Brain microvascular endothelial cell (primary cell): ENCODE data around the gene EML1.

ENCODE experiments used
- DNase-seq: peaks from one replicate; pipeline ENCODE4 v3.0.0-alpha.2; 2020
- H3K27ac ChIP-seq: fragments of 250-450 bp; sonication (Bioruptor Pico); 2 replicates; pipeline ENCODE4 v1.5.1; 2020; ENCODE audit warnings: mild to moderate bottlenecking, moderate library complexity
- H3K27me3 ChIP-seq: fragments of 250-450 bp; sonication (Bioruptor Pico); replicated peaks from 2 replicates; pipeline ENCODE4 v1.5.1; 2020; ENCODE audit warnings: mild to moderate bottlenecking
- H3K36me3 ChIP-seq: fragments of 250-450 bp; sonication (Bioruptor Pico); replicated peaks from 2 replicates; pipeline ENCODE4 v1.5.1; 2020; ENCODE audit warnings: mild to moderate bottlenecking
- H3K4me3 ChIP-seq: 2 replicates; pipeline ENCODE4 v1.5.1; 2011; ENCODE audit warnings: low read depth, mild to moderate bottlenecking, control low read depth, low read length, moderate library complexity
- in situ Hi-C: cut with HindIII; loops from 2 replicates; pipeline ENCODE4 v1.10.0; 2017; ENCODE audit warnings: low sequenced_read_pairs, low pct_ligation_motif_present
- TF ChIP-seq, protein P1 (sequence below): IDR thresholded peaks from 2 replicates; pipeline ENCODE4 v1.5.1; 2011; ENCODE audit warnings: low read depth, mild to moderate bottlenecking, moderate library complexity, low read length, control low read depth, inconsistent platforms; ENCODE audit errors: missing control alignments

EML1 gene

GRCh38 chr14:99820702-99821331 is 27.6 kb downstream of the EML1 start:
- no peak overlapping the region for H3K4me3 ChIP-seq
- TF ChIP-seq, protein P1, sequence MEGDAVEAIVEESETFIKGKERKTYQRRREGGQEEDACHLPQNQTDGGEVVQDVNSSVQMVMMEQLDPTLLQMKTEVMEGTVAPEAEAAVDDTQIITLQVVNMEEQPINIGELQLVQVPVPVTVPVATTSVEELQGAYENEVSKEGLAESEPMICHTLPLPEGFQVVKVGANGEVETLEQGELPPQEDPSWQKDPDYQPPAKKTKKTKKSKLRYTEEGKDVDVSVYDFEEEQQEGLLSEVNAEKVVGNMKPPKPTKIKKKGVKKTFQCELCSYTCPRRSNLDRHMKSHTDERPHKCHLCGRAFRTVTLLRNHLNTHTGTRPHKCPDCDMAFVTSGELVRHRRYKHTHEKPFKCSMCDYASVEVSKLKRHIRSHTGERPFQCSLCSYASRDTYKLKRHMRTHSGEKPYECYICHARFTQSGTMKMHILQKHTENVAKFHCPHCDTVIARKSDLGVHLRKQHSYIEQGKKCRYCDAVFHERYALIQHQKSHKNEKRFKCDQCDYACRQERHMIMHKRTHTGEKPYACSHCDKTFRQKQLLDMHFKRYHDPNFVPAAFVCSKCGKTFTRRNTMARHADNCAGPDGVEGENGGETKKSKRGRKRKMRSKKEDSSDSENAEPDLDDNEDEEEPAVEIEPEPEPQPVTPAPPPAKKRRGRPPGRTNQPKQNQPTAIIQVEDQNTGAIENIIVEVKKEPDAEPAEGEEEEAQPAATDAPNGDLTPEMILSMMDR: no peak
- H3K27me3 ChIP-seq: no peaks in the 10 kb centered on the region
- no peak overlapping the region for H3K27ac ChIP-seq
- no peaks in the 10 kb centered on the region for H3K36me3 ChIP-seq
- DNase-seq: no peak
- in situ Hi-C loops: no loop called here

- in situ Hi-C loops: no loop called here
- DNase-seq: peak; percentile 78
- no peaks in the 10 kb centered on the region for H3K36me3 ChIP-seq
- TF ChIP-seq, protein P1: no peak
- H3K27me3 ChIP-seq: no peaks in the 10 kb centered on the region
- H3K27ac ChIP-seq: no peak overlapping the region
- no peak overlapping the region for H3K4me3 ChIP-seq
These were observed 28.6 kb downstream of the EML1 start for GRCh38 chr14:99821519-99822508.

GRCh38 chr14:99822800-99823455 is 29.7 kb downstream of the EML1 start:
- Histone ChIP-seq H3K4me3 (no peak overlapping the region), H3K27ac (no peak overlapping the region), H3K36me3 (no peaks in the 10 kb centered on the region), H3K27me3 (no peaks in the 10 kb centered on the region)
- TF ChIP-seq, protein P1: no peak
- in situ Hi-C loops: no loop called here
- DNase-seq: no peak

GRCh38 chr14:99824776-99825175 is 31.6 kb downstream of the EML1 start:
- no peak overlapping the region for H3K27ac ChIP-seq
- in situ Hi-C loops: no loop called here
- TF ChIP-seq, protein P1: no peak
- no peaks in the 10 kb centered on the region for H3K27me3 ChIP-seq
- H3K36me3 ChIP-seq: no peaks in the 10 kb centered on the region
- no peak overlapping the region for H3K4me3 ChIP-seq
- DNase-seq: no peak

- Histone ChIP-seq H3K27me3 (no peaks in the 10 kb centered on the region), H3K27ac (no peak overlapping the region), H3K36me3 (no peaks in the 10 kb centered on the region), H3K4me3 (no peak overlapping the region)
- in situ Hi-C loops: no loop called here
- DNase-seq: no peak
- TF ChIP-seq, protein P1: no peak
These were observed 36.2 kb downstream of the EML1 start for GRCh38 chr14:99829450-99829849.
